OCI-LY1 (cell line): Measurements from ENCODE around the gene PIK3R5.

Experiments used
- H2AFZ ChIP-seq: fragments of 200-600 bp; sonication (generic), shearing (Covaris generic); 2 replicates; pipeline ENCODE4 v1.6.0; 2014; ENCODE audit warnings: antibody characterized with exemption, mild to moderate bottlenecking, low read length
- H3F3A ChIP-seq: fragments of 200-600 bp; sonication (generic), shearing (Covaris generic); 2 replicates; pipeline ENCODE4 v1.6.0; 2014; ENCODE audit warnings: mild to moderate bottlenecking, antibody characterized with exemption, low read length, moderate library complexity; ENCODE audit not compliant: insufficient read depth
- H3K27ac ChIP-seq: fragments of 200-600 bp; sonication (generic); 2 replicates; pipeline ENCODE4 v1.5.1; 2014; ENCODE audit warnings: low read length, mixed run types, mild to moderate bottlenecking, low read depth; ENCODE audit not compliant: poor library complexity, severe bottlenecking
- H3K27me3 ChIP-seq: fragments of 200-600 bp; sonication (generic); 2 replicates; pipeline ENCODE4 v1.6.0; 2014; ENCODE audit warnings: antibody characterized with exemption, mild to moderate bottlenecking, low read length, moderate library complexity; ENCODE audit not compliant: insufficient read depth
- H3K36me3 ChIP-seq: fragments of 200-600 bp; sonication (generic); 2 replicates; pipeline ENCODE4 v1.6.1; 2014; ENCODE audit warnings: mild to moderate bottlenecking, antibody characterized with exemption, low read length, moderate library complexity, mixed read lengths; ENCODE audit not compliant: insufficient read depth
- H3K4me1 ChIP-seq: fragments of 200-600 bp; sonication (generic); 2 replicates; pipeline ENCODE4 v1.5.1; 2014; ENCODE audit warnings: mild to moderate bottlenecking, low read length, moderate library complexity; ENCODE audit not compliant: insufficient read depth, severe bottlenecking
- H3K4me2 ChIP-seq: fragments of 200-600 bp; sonication (generic), shearing (Covaris generic); 2 replicates; pipeline ENCODE4 v1.6.1; 2014; ENCODE audit warnings: low read length
- H3K4me3 ChIP-seq: fragments of 200-600 bp; sonication (generic); 2 replicates; pipeline ENCODE4 v1.5.1; 2014; ENCODE audit warnings: low read length, low read depth, mild to moderate bottlenecking, mixed read lengths; ENCODE audit not compliant: poor library complexity, severe bottlenecking
- H3K79me2 ChIP-seq: fragments of 200-600 bp; shearing (Covaris generic); 2 replicates; pipeline ENCODE4 v1.6.1; 2016; ENCODE audit warnings: mixed run types, low read length, mixed read lengths; ENCODE audit not compliant: insufficient read depth
- H3K9ac ChIP-seq: fragments of 200-600 bp; sonication (generic), shearing (Covaris generic); 2 replicates; pipeline ENCODE4 v1.6.1; 2014; ENCODE audit warnings: mild to moderate bottlenecking, low read length, mixed read lengths
- H3K9me2 ChIP-seq: fragments of 200-600 bp; sonication (generic), shearing (Covaris generic); 2 replicates; pipeline ENCODE4 v1.6.1; 2014; ENCODE audit warnings: low read depth, mild to moderate bottlenecking, low read length, mixed read lengths
- H3K9me3 ChIP-seq: fragments of 200-600 bp; shearing (Covaris generic); 2 replicates; pipeline ENCODE4 v1.6.1; 2014; ENCODE audit warnings: low read length, mixed read lengths
- H4K20me1 ChIP-seq: fragments of 200-600 bp; sonication (generic), shearing (Covaris generic); 2 replicates; pipeline ENCODE4 v1.6.0; 2016; ENCODE audit warnings: mild to moderate bottlenecking, low read length; ENCODE audit not compliant: insufficient read depth
- EZH2 ChIP-seq: fragments of 200-600 bp; sonication (generic), shearing (Covaris generic); IDR thresholded peaks from 2 replicates; pipeline ENCODE4 v1.8.0; 2017; ENCODE audit warnings: borderline replicate concordance, mixed run types, mild to moderate bottlenecking, antibody characterized with exemption, low read length, moderate library complexity, mixed read lengths
- TF ChIP-seq, protein P1 (sequence below): fragments of 200-600 bp; sonication (generic), shearing (Covaris generic); IDR thresholded peaks from 2 replicates; pipeline ENCODE4 v1.5.1; 2017; ENCODE audit warnings: mild to moderate bottlenecking, antibody characterized with exemption, low read length, moderate library complexity, mixed read lengths

The PIK3R5 gene

DNA sequence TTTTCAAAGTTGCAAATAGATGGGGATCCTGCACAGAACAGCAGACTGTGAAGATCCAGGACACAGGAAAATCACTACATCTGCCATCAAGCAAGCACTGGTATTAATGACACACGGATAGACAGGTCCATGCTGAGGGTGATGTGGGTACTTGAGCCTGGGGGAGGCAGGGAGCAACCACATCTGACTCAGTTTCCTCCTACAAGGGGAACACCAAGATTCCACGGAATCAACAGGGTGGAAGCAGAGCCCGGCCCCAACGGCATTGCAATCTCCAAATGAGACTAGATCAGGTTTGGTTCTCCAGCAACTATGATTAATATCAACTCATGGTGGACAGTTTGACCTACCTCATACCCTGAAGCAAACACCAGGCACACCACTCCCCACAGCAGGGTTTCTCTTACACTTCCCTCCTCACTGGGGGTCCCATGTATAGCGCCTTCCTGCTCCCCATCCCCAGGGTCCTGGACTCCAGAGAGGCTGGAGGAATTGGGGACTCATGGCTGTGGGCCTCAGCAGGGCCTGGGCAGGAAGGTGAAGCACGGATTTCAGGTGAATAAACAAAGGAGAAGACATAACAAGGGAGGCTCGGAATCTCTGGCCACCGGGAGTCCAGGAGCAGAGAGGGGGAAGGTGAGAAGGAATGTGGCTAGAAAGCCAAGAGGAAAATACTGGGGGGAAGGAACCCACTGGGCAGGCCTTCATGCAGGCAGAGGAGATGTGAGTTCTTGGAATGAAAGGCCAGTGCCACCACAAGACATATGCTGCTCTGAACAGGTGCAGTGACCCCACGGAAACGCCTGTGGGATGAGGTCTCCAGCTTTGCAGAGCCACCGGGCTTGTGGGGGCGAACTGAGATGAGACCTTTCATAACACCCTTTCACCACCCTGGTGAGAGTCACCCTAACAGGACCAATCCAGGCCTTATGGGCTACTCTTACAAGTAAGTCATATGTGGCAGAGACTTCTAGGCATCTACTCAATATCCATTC, 68.6 kb downstream of the PIK3R5 start:
- no peaks in the 10 kb centered on the region for H3K36me3 ChIP-seq
- H3K4me2 ChIP-seq = no peak overlapping the region
- H3K79me2 ChIP-seq = no peaks in the 10 kb centered on the region
- H3K4me3 ChIP-seq = no peak overlapping the region
- H2AFZ ChIP-seq = no peak overlapping the region
- H3K4me1 ChIP-seq = peaks cover 30% of the 10 kb centered on the region
- H3K9me2 ChIP-seq = no peaks in the 10 kb centered on the region
- H3K27me3 ChIP-seq = no peaks in the 10 kb centered on the region
- H3K9me3 ChIP-seq = no peaks in the 10 kb centered on the region
- no peaks in the 10 kb centered on the region for H3F3A ChIP-seq
- no peak overlapping the region for H3K9ac ChIP-seq
- no peaks in the 10 kb centered on the region for H4K20me1 ChIP-seq
- TF ChIP-seq EZH2 = no peak
- TF ChIP-seq, protein P1, sequence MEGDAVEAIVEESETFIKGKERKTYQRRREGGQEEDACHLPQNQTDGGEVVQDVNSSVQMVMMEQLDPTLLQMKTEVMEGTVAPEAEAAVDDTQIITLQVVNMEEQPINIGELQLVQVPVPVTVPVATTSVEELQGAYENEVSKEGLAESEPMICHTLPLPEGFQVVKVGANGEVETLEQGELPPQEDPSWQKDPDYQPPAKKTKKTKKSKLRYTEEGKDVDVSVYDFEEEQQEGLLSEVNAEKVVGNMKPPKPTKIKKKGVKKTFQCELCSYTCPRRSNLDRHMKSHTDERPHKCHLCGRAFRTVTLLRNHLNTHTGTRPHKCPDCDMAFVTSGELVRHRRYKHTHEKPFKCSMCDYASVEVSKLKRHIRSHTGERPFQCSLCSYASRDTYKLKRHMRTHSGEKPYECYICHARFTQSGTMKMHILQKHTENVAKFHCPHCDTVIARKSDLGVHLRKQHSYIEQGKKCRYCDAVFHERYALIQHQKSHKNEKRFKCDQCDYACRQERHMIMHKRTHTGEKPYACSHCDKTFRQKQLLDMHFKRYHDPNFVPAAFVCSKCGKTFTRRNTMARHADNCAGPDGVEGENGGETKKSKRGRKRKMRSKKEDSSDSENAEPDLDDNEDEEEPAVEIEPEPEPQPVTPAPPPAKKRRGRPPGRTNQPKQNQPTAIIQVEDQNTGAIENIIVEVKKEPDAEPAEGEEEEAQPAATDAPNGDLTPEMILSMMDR = no peak
- H3K27ac ChIP-seq = no peak overlapping the region

DNA sequence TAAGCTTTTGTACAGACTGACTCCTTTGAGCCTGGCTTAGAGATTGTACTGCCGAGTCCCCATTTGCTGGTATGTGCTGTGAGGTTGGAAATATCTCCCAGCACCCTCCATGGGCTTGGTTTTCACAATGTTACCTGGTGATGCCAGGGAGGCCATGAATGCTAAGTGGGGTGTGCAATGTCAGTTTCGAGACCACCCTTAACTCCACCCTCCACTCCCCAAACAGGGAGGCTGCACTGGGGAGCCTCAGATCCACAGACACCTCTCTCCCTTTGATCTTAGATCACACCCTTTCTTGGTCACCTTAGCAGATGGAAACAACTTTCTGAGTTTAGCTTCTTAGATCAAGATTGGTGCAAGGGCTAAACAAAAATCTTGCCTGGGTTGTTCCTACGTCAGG, 69.4 kb downstream of the PIK3R5 start:
- Histone ChIP-seq H3K36me3 (no peaks in the 10 kb centered on the region), H3F3A (no peaks in the 10 kb centered on the region), H3K9me3 (no peaks in the 10 kb centered on the region), H3K4me2 (no peak overlapping the region), H3K27ac (no peak overlapping the region), H3K9me2 (no peaks in the 10 kb centered on the region), H3K79me2 (no peaks in the 10 kb centered on the region), H3K4me1 (peaks cover 27% of the 10 kb centered on the region), H3K9ac (no peak overlapping the region), H4K20me1 (no peaks in the 10 kb centered on the region), H3K27me3 (no peaks in the 10 kb centered on the region), H3K4me3 (no peak overlapping the region), H2AFZ (no peak overlapping the region)
- no peak for TF ChIP-seq EZH2

DNA sequence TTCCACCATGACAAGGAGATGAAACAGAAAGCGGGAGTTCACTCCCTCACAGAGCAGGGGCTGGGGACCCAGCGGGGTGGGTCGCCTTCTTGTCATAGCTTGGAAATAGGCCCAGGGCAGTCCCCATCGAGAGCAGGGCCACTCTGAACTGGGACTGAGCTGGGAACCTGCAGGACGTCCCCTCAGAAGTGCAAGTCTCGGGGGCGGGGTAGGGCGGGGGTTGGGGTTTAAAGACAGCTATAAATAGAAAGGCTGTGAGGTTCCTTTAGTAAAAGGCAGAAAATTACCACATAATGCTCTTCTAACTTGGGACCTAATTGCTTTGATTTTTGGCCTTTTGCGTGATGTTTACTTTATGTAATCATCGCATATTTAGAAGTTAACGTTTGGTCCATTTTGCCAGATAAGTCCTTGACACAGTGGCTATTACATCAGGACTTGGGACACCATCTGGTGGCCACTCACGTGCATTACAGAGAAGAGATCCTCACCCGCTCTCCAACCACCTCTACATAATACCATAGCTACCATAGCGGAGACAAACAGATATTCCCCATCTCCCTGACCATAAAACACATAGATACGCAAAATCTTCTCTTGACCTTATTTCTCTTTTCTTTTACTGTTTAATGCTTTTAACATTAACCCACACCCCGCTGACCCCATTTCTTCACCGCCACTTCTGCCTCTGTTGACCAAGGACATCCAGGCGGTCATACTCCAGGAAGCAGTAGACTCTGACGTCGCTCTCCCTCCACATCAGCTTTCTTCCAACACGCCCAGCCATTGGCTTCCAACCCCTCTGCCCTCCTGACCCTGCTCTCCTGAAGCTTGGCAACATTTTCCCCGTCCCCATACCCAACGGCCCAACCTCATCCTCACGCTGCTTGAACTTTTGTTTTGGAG, 70.6 kb downstream of the PIK3R5 start:
- H4K20me1 ChIP-seq = no peaks in the 10 kb centered on the region
- no peaks in the 10 kb centered on the region for H3K9me2 ChIP-seq
- no peak overlapping the region for H3K4me2 ChIP-seq
- no peak for TF ChIP-seq EZH2
- TF ChIP-seq, protein P1 = peak; percentile 60
- no peaks in the 10 kb centered on the region for H3K27me3 ChIP-seq
- no peak overlapping the region for H3K9ac ChIP-seq
- H3K79me2 ChIP-seq = no peaks in the 10 kb centered on the region
- no peak overlapping the region for H3K4me3 ChIP-seq
- H2AFZ ChIP-seq = no peak overlapping the region
- H3K27ac ChIP-seq = no peak overlapping the region
- no peaks in the 10 kb centered on the region for H3F3A ChIP-seq
- no peaks in the 10 kb centered on the region for H3K36me3 ChIP-seq
- H3K4me1 ChIP-seq = peaks cover 15% of the 10 kb centered on the region
- H3K9me3 ChIP-seq = no peaks in the 10 kb centered on the region
